ENCODE measurements around the gene SLC35B2.

GRCh38 chr6:44229376-44230033 lies 27.8 kb downstream of the SLC35B2 start:
- TF ChIP-seq TCF12 (IDR thresholded peaks at IDR 0.05; ENCODE audit: low read depth, low read length) (no peak), YY1 (IDR thresholded peaks at IDR 0.05; ENCODE audit: low read depth, low read length) (no peak), EP300 (IDR thresholded peaks at IDR 0.05; ENCODE audit: borderline replicate concordance in 1 of 2, control insufficient read depth in 1 of 2, low read depth in 2 of 2, low read length in 2 of 2) (no peak), SIX5 (IDR thresholded peaks at IDR 0.05; ENCODE audit: low read depth, low read length, severe bottlenecking) (no peak), EZH2 (IDR thresholded peaks at IDR 0.05; ENCODE audit: borderline replicate concordance, control insufficient read depth, low read depth, low read length) (no peak), BHLHE40 (IDR thresholded peaks at IDR 0.05; ENCODE audit: borderline replicate concordance in 1 of 2, low read depth in 2 of 2, low read length in 1 of 2) (no peak), ZBTB4 (CRISPR knock-in tag; IDR thresholded peaks at IDR 0.05) (no peak), CTCF (IDR thresholded peaks at IDR 0.05 in 2 of 3, conservative IDR thresholded peaks at IDR 0.05 in 1 of 3; ENCODE audit: control insufficient read depth in 2 of 3, extremely low read depth in 1 of 3, insufficient read depth in 1 of 3, low read depth in 3 of 3, low read length in 3 of 3) (no peak), RBBP5 (conservative IDR thresholded peaks at IDR 0.05) (no peak), ZNF207 (IDR thresholded peaks at IDR 0.05; ENCODE audit: borderline replicate concordance) (no peak), HCFC1 (IDR thresholded peaks at IDR 0.05; ENCODE audit: low read length) (no peak)

Measured in GM12878 (cell line).